AG09319 (cell line): ENCODE results near the gene TSC22D1.
A peak's percentile ranks its signal among the peaks of the same experiment; 100 is the strongest.
"Not testable (repeated sequence)": the region's sequence is repeated elsewhere in the genome, so short reads cannot be mapped to it uniquely, and the experiment has no call there.

Experiments used
- DNase-seq: peaks from one replicate; pipeline ENCODE4 v3.0.0-alpha.2; 2010; ENCODE audit warnings: low read depth; ENCODE audit errors: extremely low read depth
- TF ChIP-seq, protein P1 (sequence below): IDR thresholded peaks from 2 replicates; pipeline ENCODE4 v1.5.1; 2011; ENCODE audit warnings: low read depth, mild to moderate bottlenecking, inconsistent platforms, low read length, moderate library complexity

TSC22D1 gene

DNA sequence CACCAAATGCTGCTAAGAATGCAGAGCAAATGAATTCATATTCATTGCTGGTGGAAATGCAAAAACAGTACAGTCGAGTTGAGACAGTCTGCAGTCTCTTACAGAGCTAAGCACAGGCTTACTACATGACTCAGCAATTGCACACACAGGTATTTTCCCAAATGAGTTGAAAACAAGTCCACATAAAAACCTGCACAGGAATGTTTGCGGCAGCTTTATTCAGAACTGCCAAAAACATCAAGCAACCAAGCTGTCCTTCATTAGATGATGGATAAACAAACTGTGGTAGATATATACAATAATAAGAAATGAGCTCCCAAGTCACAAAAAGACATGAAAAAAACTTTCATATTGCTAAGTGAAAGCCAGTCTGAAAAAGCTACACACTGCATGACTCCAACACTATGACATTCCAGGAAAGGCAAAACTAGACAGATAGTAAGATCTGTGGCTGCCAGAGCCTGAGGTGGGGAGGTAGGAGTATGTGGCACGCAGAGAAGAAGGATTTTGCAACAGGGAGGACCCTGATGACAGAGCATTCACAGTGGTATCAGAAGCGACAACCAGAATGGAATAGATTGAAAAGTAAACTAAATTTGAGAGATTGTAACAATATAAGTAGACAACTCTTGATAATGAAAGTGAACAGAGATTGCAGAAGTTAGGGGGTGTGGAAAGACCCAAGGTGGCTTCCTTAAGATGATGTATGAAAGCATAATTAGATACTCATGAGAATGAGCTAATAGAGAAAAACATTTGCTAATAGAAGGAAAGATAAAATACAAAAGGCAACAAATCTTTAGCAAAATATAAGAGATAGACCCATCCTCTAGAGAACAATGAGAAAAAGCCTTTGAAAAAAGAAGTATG lies 52.7 kb downstream of the TSC22D1 start:
- DNase-seq, result peak; percentile 22
- TF ChIP-seq, protein P1, sequence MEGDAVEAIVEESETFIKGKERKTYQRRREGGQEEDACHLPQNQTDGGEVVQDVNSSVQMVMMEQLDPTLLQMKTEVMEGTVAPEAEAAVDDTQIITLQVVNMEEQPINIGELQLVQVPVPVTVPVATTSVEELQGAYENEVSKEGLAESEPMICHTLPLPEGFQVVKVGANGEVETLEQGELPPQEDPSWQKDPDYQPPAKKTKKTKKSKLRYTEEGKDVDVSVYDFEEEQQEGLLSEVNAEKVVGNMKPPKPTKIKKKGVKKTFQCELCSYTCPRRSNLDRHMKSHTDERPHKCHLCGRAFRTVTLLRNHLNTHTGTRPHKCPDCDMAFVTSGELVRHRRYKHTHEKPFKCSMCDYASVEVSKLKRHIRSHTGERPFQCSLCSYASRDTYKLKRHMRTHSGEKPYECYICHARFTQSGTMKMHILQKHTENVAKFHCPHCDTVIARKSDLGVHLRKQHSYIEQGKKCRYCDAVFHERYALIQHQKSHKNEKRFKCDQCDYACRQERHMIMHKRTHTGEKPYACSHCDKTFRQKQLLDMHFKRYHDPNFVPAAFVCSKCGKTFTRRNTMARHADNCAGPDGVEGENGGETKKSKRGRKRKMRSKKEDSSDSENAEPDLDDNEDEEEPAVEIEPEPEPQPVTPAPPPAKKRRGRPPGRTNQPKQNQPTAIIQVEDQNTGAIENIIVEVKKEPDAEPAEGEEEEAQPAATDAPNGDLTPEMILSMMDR, result no peak

DNA sequence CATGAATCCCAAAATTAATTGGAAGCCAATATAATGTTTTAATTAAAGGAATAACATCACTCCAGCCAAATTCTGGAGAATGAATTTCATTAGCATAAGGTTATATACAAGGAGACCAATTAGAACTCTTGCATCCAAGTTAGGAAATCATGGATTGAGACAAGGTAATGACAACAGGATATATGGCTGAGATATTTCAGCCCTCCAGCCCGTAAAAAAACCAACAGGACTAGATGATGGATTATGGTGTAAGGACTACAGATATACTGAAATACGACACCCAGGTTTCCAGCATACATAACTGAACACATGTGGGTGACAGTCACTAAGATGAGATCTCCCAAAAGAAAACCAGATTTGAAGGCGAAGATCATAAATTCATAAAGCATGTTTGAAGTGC lies 56.5 kb downstream of the TSC22D1 start:
- TF ChIP-seq, protein P1, result no peak
- DNase-seq, result no peak

DNA sequence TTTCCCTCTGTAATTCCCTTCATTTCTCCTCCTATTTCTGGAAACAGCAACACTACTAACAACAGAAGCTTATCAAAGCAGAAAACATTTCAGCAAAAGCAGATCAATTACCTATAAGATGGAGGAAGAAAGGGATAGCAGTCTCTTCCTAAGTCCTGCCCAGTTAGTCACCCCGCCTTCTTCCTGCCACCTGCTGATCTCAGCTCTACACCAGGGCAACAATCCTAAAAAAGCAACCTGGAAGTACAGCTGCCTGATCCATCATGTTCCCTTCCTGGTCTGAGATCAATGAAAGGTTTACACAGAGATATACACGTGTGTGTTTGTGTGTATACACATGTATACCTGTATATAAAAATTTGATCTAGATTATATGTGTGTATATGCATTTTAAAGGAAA lies 59.4 kb downstream of the TSC22D1 start:
- no peak for DNase-seq
- TF ChIP-seq, protein P1, result no peak

DNA sequence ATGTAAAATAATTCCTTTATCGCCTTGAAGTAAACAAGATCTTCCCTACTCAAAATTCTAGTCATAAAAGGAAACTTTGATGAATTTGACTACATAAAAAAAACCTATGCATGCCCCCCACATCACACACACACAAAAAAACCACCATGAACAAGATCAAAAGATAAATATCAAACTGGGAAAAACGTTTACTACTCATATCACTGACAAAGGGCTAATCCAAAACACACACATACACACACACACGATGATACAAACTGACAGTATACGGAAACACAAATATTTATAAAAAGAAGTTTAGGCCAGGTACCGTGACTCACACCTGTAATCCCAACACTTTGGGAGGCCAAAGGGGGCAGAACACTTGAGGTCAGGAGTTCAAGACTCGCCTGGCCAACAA lies 61.9 kb downstream of the TSC22D1 start:
- DNase-seq, result no peak

DNA sequence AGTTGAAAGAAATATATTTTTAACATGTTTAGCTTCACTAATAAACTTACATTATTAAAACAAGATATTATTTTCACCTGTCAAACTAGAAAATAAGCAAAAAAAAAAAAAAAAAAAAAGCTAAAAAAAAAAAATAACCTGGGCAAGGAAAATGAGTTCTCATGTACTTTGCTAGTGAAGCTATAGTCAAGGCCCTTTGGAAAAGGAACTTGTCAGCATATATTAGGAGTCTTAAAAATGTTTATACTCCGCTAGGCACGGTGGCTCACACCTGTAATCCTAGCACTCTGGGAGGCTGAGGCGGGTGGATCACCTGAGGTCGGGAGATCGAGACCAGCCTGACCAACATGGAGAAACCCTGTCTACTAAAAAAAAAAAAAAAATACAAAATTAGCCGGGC lies 66.3 kb downstream of the TSC22D1 start:
- DNase-seq, result not testable (repeated sequence)

More for the DNA sequence above, 61.9 kb downstream of the TSC22D1 start:
- TF ChIP-seq, protein P1, result no peak

DNA sequence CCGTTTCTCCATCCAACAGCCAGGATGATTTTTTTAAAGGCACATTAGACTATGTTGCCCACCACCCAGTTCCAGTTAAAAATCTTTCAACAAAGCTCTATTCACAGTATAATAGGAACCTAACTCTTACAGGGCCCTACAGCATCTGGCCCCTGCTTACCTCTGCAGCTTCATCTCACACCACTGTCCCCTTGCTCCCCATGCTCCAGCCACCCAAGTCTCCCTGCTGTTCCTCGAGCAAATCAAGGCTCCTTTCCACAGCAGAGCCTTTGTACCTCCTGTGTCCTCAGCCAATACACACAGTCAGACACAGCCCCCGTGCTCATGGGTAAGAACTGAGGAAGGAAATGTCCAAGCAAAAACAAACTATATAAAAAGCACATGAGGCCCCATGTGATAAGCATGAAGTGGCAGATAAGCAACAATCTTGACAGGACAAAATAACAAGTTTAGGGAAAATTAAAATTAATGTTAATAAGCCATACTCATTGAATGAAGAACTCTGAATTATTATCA lies 67.5 kb downstream of the TSC22D1 start:
- TF ChIP-seq, protein P1, result no peak
- no peak for DNase-seq

DNA sequence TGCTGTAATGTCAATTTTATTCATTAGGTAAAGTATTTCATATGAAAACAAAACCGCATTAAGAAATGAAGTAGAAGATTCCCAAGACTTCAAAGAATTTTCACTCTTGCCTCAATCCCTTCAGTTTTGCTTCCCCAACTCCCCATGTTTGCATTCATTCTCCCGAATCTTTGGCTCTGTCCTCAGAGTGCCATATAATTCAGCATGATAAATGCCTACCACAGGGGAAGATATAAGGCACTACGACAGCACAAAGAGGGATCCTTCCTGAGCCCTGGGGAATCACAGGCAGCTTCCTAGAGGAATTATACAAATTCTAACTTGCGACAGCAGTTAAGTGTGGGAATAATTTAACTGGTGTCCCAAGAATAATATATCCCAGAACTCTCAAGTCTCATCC lies 68.5 kb downstream of the TSC22D1 start:
- no peak for DNase-seq
- TF ChIP-seq, protein P1, result no peak
